NCI-H526 (cell line): ENCODE data around the gene CPM.
"Not testable (repeated sequence)": the region's sequence is repeated elsewhere in the genome, so short reads cannot be mapped to it uniquely, and the experiment has no call there.

Experiments
- DNase-seq, 2 experiments: peaks; one replicate each; lab custom pipeline; 2025; lab: John Stamatoyannopoulos, UW

The CPM gene

DNA sequence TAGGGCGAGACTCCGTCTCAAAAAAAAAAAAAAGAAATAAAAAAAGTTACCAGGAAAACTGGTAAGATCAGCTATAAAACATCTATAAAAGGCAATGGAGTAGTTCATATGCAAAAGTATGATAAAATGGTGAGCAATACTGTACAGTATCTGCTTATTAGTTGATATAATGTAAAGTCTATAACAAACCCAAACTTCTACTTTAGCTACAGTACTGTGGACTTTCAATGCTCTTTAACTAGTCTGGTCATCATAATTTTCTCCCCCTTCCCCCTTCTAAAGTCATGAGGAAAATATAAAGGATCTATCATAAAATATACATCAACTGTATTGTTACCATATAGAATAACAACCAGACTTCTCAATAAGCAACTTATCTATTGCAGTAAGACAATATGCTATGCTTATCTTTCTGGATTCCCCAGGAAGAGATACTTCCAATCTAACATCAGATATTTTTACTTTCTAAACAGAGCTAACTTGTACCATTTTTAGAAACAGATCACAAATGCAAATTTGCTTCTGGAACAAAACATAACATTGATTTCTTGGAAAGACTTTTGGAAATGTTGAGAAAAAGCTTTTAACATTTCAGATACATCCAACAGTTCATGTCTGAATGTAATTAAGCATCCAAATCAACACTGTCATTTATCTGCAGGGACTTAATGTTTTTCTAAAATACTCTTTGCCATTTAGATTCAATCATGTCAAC, 81.2 kb downstream of the CPM start:
- DNase-seq, result no peak

DNA sequence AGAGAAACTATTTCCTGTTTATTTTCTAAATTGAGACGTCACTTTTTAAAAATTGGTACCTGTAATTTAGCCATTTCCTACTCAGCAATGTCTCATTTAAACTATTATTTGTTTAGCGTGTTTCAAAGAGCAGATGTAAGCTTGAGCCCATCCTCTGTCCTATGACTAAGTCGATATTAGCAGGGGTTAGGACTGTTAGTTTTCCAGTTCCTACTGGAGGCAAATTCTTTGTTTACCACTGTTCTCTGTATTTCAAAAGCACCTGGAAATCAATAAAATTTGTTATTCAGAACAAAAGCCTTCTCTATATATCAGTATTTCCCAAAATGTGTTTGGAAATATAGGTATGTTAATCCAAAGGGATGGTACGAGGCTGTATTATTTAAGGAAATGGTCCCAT, 82.6 kb downstream of the CPM start:
- DNase-seq, result no peak

DNA sequence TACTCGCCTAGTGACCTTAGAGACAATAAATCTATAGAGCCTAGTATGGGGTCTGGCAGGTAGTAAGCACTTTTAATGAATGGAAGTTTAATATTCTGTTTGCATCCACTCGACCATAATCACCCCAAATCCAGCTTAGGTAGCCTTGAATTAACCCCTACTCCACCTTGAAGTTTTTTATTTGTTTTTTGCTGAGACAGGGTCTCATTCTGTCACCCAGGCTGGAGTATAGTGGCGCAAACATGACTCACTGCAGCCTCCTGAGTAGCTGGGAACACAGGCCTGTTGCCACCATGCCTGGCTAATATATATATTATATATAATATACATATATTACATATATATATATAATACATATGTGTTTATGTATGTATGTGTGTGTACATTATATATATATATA, 86.2 kb downstream of the CPM start:
- no peak for DNase-seq

DNA sequence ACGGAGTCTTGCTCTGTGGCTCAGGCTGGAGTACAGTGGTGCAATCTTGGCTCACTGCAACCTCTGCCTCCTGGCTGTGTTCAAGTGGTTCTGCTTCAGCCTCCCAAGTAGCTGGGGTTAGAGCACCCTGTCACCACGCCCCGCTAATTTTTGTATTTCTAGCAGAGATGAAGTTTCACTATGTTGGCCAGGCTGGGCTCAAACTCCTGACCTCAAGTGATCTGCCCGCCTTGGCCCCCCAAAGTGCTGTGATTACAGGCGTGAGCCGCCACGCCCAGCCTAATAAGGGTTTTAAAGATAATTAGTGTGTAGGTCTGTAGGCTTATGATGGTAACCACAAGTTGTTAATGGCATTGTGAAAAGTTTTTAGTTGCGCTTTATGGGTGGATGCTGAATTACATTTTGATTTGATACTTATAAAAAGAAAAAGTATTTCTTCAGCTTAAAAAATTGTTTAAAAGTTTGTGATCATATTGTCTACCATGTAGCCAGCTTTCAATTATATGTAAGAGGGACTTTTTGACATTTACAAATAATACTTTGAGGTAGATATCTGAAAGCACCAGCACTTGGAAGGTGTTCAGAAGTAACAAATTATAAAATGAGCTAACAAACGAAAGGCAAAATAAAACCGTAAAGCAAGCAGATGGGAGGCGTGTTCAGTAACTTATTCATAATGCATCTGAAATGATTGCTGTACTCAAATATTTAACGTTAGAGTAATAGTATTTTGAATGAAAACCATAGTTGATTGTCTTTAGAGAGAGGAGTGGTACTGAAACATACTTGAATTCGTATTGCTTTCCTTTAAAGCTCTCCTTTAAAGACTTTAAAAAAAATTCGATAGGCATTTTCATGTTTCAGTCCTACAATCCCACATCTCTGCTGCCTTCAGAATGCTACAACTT, 87.9 kb downstream of the CPM start:
- DNase-seq, result no peak

DNA sequence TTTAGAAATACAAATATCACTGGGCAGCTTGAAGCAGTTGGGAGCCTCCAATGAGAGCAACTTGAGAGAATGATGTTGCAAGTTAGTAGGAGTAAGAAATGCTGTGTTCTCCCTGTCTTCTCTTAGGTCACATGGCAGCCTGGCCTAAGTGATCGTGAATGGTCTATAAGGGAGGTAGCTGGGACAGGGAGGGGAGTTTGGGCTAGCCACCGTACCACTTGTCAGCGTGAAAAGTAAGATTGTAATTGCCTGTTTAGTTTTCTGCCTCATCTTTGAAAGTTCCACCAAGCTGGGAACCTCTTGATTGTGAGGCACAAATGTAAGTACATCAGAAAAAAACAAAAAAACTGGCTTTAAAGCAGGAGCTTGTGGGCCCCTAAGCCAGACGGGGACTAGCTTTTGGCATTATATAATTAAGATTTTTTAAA, 88.6 kb downstream of the CPM start:
- DNase-seq, result no peak

DNA sequence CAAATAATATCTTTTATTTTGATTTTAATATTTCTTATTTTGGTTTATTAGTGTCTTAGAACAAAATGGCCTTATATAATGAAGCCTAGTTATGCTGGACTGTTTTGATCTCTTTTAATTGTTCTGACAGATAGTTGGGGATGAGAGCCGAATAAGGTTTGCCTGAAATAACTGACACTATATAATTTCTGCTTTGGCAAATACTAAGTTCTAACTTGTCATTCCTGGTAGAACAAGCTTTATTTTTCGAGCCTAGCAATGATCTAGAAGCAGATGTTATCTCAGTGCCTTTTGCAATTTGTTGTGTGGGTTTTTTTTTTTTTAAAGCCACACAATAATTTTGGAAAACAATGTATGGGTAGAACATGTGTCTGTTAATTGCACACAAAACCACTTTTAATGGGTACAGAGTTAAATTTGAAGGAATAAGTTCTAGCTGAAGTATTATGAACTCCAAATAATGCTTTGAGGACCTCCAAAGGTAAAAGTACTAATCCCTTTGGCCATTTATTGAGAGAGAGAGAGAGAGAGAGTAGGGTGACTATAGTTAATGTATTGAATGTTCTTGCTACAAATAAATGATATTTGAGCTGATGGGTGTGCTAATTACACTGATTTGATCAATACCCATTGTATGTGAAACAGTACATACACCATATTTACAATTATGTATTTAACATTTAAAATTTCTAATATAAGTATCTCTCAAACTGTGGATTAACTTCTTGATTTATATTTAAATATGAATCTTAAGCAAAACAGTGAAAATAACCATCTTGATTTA, 90.0 kb downstream of the CPM start:
- no peak for DNase-seq

DNA sequence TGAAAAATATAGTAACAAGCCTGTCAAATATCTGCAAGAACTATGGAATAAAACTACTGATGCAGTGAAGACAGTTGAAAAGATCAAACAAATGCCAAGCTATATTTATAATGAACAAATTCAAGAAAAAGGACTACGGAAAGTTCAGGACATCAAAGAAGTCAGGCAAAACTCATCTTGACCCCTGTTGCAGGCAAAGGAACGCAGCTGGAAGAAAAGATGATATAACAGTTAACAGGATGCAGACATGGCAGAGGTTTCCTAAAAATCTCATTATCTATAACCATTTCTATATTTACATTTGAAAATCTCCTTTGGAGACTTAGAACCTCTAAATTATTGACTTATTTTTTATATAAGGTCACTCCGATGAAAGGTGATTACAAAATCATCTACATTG, 90.8 kb downstream of the CPM start:
- no peak for DNase-seq

DNA sequence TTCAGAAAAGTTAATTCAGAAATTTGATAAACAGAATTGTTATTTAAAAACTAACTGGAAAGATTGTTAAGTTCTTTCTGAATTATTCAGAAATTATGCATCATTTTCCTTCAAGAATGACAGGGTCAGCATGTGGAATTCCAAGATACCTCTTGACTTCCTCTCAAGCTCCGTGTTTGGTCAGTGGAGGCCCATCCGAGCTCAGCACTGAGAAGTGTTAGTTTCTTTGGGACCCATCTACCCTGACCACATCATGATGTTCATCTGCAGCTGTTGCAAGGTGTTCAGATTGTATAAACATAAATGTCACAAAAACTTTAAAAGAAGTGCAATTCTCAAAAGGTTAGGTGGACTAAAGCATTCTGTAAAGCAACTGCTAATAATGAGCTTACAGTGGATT, 91.3 kb downstream of the CPM start:
- no peak for DNase-seq

DNA sequence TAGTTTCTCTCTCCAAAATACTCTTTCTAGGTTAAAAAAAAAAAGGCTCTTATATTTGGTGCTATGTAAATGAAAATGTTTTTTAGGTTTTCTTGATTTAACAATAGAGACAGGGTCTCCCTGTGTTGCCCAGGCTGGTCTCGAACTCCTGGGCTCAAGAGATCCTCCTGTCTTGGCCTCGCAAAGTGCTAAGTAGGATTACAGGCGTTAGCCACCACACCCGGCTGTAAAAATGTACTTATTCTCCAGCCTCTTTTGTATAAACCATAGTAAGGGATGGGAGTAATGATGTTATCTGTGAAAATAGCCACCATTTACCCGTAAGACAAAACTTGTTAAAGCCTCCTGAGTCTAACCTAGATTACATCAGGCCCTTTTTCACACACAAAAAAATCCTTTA, 91.8 kb downstream of the CPM start:
- not testable (repeated sequence) for DNase-seq

DNA sequence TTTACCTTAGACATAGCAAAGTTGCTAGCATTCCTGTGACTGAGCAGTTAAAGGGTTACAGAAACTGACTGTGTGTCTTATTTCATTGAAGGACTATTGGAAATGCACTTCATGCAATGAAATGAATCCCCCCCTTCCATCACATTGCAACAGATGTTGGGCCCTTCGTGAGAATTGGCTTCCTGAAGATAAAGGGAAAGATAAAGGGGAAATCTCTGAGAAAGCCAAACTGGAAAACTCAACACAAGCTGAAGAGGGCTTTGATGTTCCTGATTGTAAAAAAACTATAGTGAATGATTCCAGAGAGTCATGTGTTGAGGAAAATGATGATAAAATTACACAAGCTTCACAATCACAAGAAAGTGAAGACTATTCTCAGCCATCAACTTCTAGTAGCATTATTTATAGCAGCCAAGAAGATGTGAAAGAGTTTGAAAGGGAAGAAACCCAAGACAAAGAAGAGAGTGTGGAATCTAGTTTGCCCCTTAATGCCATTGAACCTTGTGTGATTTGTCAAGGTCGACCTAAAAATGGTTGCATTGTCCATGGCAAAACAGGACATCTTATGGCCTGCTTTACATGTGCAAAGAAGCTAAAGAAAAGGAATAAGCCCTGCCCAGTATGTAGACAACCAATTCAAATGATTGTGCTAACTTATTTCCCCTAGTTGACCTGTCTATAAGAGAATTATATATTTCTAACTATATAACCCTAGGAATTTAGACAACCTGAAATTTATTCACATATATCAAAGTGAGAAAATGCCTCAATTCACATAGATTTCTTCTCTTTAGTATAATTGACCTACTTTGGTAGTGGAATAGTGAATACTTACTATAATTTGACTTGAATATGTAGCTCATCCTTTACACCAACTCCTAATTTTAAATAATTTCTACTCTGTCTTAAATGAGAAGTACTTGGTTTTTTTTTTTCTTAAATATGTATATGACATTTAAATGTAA, 93.5 kb downstream of the CPM start:
- DNase-seq, result no peak

DNA sequence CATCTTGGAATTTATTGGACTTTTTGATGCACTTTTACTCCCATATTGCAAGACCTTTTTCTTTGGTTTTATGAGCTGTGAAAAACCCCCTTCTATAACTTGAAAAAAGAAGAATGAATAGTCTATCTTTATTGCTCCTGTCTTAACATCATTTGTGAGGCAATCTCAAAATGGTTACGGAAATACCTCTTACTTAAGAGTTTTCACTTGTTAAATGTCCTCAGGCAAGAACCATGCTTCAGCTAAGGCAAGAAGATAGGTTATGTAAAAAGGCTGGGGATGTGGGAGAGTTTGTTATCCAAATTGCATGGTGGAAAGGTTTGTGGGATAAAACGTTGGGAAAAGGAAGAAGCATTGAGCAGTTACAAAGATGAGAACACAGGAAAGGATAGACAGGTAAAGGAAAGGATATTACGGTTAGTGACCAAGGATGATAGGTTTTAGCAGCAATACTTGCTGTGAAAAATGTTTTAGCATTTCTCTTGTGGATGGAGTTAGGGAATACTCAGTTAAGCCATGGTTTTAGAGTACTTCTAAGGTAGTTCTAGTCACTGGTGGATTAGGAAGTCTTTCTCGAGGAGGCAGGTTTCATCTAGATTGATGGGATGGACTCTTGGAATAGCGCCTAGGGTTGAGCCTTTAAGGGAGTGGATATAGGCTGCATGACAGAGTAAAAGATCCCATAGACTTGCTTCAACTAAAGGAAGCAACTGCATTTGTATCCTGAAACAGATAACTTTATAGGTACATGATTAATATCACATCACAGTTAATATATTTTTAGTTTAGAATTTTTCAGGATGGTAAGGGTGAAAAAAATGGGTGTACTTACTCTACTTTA, 94.7 kb downstream of the CPM start:
- no peak for DNase-seq

DNA sequence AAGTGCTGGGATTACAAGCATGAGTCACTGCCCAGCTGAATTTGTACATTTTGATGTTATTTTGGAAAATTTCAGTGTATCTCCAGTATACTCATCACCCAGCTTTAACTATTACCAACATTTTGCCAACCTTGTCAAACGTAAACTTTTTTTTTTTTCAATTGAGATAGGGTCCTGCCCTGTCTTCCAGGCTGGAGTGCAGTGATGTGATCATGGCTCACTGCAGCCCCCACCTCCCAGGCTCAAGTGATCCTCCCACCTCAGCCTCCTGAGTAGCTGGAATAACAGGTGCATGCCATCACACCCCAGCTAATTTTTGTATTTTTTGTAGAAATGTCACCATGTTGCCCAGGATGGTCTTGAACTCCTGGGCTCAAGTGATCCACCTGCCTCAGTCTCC, 95.8 kb downstream of the CPM start:
- no peak for DNase-seq

DNA sequence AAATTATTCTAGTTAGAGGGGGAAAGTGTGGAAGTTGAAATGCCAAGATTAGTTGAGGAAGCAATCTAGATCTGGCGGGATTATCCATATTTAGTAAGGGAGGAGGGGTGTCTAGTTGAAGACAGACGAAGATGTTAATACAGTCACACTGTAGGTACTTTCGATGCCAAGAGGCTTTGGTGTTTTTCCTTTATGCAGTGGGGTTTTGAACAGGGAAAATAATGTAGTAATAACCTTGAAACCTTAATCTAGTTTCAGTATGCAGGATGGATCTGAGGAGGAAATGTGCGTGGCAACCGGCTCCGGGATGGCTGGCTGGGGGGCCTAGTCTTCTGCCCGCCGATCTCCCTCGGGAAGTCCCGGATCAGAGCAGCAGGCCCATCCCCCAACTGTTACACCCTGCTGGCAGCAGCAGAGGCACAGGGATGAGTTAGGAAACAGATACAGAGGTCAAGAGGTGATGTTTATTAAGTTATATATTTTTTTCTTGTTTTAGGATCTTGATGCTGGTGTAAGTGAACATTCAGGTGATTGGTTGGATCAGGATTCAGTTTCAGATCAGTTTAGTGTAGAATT, 97.5 kb downstream of the CPM start:
- peak in 1 of 2 experiments; percentile 9 for DNase-seq

DNA sequence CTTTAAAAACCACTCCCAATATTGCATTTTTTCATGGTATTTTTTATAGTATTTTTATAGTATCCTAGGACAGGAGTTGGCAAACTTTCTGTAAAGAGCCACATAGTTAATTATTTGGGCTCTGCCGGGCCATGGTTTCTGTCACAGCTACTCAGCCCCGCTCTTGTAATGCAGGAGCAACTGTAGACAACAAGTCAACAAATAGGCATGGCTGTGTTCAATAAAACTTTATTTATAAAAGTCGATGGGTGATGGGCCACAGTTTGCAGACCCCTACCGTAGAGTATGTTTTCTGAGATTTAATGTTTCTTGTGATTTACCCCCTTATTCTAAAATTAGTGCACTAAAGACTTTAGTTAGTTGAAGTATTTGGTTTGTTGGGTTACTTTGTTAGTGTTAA, 99.5 kb downstream of the CPM start:
- no peak for DNase-seq

DNA sequence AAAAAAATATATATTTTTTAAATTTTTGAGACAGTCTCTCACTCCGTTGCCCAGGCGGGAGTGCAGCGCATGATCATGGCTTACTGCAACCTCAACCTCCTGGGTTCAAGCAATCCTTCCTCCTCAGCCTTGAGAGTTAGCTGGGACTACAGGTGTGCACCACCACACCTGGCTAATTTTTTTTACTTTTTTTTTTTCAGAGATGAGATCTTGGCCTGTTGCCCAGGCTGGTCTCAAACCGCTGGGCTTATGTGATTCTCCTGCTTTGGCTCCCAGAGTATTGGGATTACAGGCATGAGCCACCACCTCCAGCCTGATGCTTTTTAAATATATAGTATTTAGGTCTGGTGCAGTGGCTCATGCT, 100.5 kb downstream of the CPM start:
- no peak for DNase-seq

DNA sequence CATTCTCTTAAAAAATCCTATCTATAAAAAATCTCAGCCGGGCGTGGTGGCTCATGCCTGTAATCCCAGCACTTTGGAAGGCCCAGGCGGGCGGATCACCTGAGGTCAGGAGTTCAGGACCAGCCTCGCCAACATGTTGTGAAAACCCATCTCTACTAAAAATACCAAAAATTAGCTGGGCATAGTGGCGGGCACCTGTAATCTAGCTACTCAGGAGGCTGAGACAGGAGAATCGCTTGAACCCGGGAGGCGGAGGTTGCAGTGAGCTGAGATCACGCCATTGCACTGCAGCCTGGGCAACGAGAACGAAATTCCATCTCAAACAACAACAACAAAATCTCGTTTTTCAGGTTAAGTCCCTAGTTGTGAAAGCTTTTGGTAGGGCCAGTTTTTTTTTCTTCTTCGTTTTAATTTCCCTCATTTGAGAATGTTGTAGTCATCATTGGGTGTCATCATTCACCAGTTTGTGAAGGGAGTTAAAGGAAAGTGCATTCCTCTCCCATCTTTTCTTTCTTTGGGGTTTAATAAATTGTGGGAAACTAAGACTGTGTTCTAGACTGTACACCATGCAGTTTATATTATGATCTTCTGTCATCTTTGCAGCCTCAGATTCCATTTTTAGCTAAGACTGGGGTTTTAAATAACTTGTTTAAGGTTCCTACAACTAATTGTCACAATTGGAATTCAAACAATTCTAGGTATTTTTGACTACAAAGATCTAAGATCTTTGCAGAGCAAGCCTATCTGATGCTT, 101.0 kb downstream of the CPM start:
- no peak for DNase-seq

DNA sequence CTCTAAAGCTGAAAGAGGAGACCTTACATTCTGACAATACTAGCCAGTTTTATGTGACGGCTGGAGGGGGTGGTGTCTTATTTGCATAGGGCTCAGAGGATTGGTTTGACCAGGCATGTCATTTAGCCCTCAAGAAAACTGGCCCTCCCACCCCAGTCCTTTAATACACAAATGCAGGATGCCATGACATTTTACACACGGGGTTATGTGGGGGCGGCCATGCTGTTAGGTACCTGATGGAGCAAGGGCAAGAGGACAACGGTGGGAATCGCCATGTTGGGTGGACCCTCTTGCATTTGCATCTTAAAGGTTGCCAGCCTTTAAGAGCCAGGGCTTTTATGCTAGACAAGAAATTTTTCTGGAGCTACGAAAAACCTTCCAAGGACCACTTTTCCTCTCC, 101.7 kb downstream of the CPM start:
- peak in 1 of 2 experiments; percentile 23 for DNase-seq

DNA sequence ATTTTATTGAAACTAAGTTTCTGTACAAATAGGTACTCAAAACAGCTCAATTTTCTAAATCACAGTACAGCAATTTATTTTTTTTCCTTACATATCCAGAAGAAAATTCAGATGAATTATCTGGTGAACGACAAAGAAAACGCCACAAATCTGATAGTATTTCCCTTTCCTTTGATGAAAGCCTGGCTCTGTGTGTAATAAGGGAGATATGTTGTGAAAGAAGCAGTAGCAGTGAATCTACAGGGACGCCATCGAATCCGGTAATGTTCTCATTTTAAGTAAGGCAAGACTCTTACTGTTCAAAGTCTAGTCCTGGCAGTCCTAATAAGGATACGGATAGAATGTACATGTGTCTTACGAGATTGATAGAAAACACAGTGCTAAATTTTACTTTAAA, 104.3 kb downstream of the CPM start:
- no peak for DNase-seq

DNA sequence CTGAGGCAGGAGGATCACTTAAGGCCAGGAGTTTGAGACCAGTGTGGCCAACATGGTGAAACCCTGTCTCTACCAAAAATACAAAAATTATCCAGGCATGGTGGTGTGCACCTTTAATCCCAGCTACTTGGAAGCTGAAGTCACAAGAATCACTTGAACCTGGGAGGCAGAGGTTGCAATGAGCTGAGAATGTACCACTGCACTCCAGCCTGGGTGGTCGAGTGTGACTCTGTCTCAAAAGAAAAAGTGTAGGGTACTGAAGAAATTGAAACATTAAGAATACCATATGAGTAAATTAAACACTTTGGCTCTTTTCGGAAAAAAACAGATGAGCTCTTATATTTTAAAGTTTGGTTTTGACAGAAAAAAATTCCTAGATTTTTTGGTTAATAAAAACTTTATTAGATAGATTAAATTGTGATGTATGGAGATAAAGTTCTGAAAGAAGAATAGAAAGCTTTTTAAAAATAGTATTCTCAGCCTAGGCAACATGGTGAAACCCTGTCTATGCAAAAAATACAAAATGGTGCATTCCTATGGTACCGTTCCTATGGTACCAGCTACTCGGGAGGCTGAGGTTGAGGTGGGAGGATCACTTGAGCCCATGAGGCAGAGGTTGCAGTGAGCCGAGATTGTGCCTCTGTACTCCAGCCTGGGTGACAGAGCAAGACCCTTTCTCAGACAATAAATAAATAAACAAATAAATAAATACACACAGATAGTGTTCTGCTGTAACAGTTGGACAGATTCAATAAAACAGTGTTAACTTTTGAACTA, 104.9 kb downstream of the CPM start:
- no peak for DNase-seq
